SJSA1 (cell line): ENCODE results near the gene PROK1. TPM values are rescaled to one million over a fixed set of nuclear protein-coding genes. Genes with fewer than 3 reads are reported as not detected.
"Not testable (repeated sequence)": the region's sequence is repeated elsewhere in the genome, so short reads cannot be mapped to it uniquely, and the experiment has no call there.

Source experiments
- DNase-seq, 2 experiments: peaks; one replicate each; pipeline ENCODE4 v3.0.0-alpha.2; 2015 to 2020; ENCODE audit warnings: low spot score in 2 of 2, low read depth in 1 of 2
- H3K27ac ChIP-seq: fragments of 250-450 bp; sonication (Bioruptor Pico); 2 replicates; pipeline ENCODE4 v1.5.1; 2020; ENCODE audit warnings: mild to moderate bottlenecking, moderate library complexity
- H3K27me3 ChIP-seq: fragments of 250-450 bp; sonication (Bioruptor Pico); replicated peaks from 2 replicates; pipeline ENCODE4 v1.5.1; 2020; ENCODE audit warnings: mild to moderate bottlenecking, moderate library complexity
- H3K36me3 ChIP-seq: fragments of 250-450 bp; sonication (Bioruptor Pico); 2 replicates; pipeline ENCODE4 v1.5.1; 2020; ENCODE audit warnings: mild to moderate bottlenecking
- H3K4me1 ChIP-seq: fragments of 250-450 bp; sonication (Bioruptor Pico); replicated peaks from 2 replicates; pipeline ENCODE4 v1.6.1; 2021; ENCODE audit warnings: mild to moderate bottlenecking
- H3K4me3 ChIP-seq: fragments of 250-450 bp; sonication (Bioruptor Pico); 2 replicates; pipeline ENCODE4 v1.5.1; 2020; ENCODE audit warnings: mild to moderate bottlenecking
- H3K9me3 ChIP-seq: fragments of 250-450 bp; sonication (Bioruptor Pico); replicated peaks from 2 replicates; pipeline ENCODE4 v1.5.1; 2020; ENCODE audit warnings: mild to moderate bottlenecking
- total RNA-seq: library from RNA; depleted of rRNA; stranded (reverse); fragments of >200 nt; shearing (Covaris generic); gene quantifications from 2 replicates; pipeline ENCODE4 v1.2.3, GENCODE V29; 2014; rRNA removed

The PROK1 gene
- not detected in 2 replicates for total RNA-seq

- Histone ChIP-seq H3K27me3 (peaks cover 49% of the 10 kb centered on the region), H3K4me1 (no peaks in the 10 kb centered on the region)
These were observed at the start of gene PROK1 for GRCh38 chr1:110450929-110451328. TSS of gene PROK1 (plus strand) at chr1:110451149. CDS start at chr1:110451217, 68 bp downstream.

GRCh38 chr1:110403805-110404204 is 47.1 kb upstream of the PROK1 start:
- Histone ChIP-seq H3K27me3 (no peaks in the 10 kb centered on the region), H3K36me3 (peaks cover 70% of the 10 kb centered on the region), H3K9me3 (no peaks in the 10 kb centered on the region), H3K27ac (no peak overlapping the region), H3K4me1 (peaks cover 7% of the 10 kb centered on the region; the same call in 1 of the 2 replicates), H3K4me3 (no peak overlapping the region)
- no peak for DNase-seq

More at GRCh38 chr1:110450929-110451328, at the start of gene PROK1:
- DNase-seq: no peak
- Histone ChIP-seq H3K27ac (no peak within 1 kb of the TSS), H3K9me3 (no peaks in the 10 kb centered on the region), H3K36me3 (no peaks in the 10 kb centered on the region), H3K4me3 (no peak within 1 kb of the TSS)

GRCh38 chr1:110404401-110404800 is 46.5 kb upstream of the PROK1 start:
- peaks cover 69% of the 10 kb centered on the region for H3K36me3 ChIP-seq
- DNase-seq: no peak

GRCh38 chr1:110406407-110406806 is 44.5 kb upstream of the PROK1 start:
- DNase-seq, H3K27me3 ChIP-seq, H3K27ac ChIP-seq, H3K4me1 ChIP-seq, H3K9me3 ChIP-seq: not testable (repeated sequence)
- peak overlapping the region; percentile 76 for H3K4me3 ChIP-seq
- H3K36me3 ChIP-seq: peaks cover 50% of the 10 kb centered on the region

More at GRCh38 chr1:110404401-110404800, 46.5 kb upstream of the PROK1 start:
- no peak overlapping the region for H3K4me3 ChIP-seq
- no peaks in the 10 kb centered on the region for H3K9me3 ChIP-seq
- peaks cover 7% of the 10 kb centered on the region; the same call in 1 of the 2 replicates for H3K4me1 ChIP-seq
- no peaks in the 10 kb centered on the region for H3K27me3 ChIP-seq
- no peak overlapping the region for H3K27ac ChIP-seq

- Histone ChIP-seq H3K9me3 (no peaks in the 10 kb centered on the region), H3K36me3 (peaks cover 39% of the 10 kb centered on the region), H3K4me3 (peak within 1 kb of the TSS; percentile 76), H3K27ac (peak within 1 kb of the TSS; percentile 52), H3K4me1 (peaks cover 7% of the 10 kb centered on the region; the same call in 1 of the 2 replicates), H3K27me3 (no peaks in the 10 kb centered on the region)
- peak; percentile 83 to 91 for DNase-seq
These were observed 43.4 kb upstream of the PROK1 start, which contains the start of gene LAMTOR5 for GRCh38 chr1:110407260-110408210. TSS of gene LAMTOR5 (minus strand) at chr1:110407694. CDS start at chr1:110407620, 74 bp downstream.

- Histone ChIP-seq H3K27me3 (no peaks in the 10 kb centered on the region), H3K4me1 (peaks cover 7% of the 10 kb centered on the region; the same call in 1 of the 2 replicates), H3K36me3 (peaks cover 29% of the 10 kb centered on the region), H3K9me3 (no peaks in the 10 kb centered on the region), H3K4me3 (no peak overlapping the region), H3K27ac (no peak overlapping the region)
- no peak for DNase-seq
These were observed 42.5 kb upstream of the PROK1 start for GRCh38 chr1:110408488-110408887.

- Histone ChIP-seq H3K27ac (no peak overlapping the region), H3K9me3 (no peaks in the 10 kb centered on the region)
These were observed 41.6 kb upstream of the PROK1 start for GRCh38 chr1:110409316-110409715.

GRCh38 chr1:110411173-110411735 is 39.7 kb upstream of the PROK1 start:
- Histone ChIP-seq H3K27ac (no peak overlapping the region), H3K27me3 (no peaks in the 10 kb centered on the region; the same call in 1 of the 2 replicates), H3K36me3 (peaks cover 4% of the 10 kb centered on the region; the same call in 1 of the 2 replicates), H3K4me1 (peaks cover 4% of the 10 kb centered on the region; the same call in 1 of the 2 replicates), H3K4me3 (no peak overlapping the region), H3K9me3 (no peaks in the 10 kb centered on the region; the same call in 1 of the 2 replicates)
- DNase-seq: no peak

More at GRCh38 chr1:110409316-110409715, 41.6 kb upstream of the PROK1 start:
- H3K4me1 ChIP-seq: peaks cover 7% of the 10 kb centered on the region; the same call in 1 of the 2 replicates
- no peaks in the 10 kb centered on the region for H3K27me3 ChIP-seq
- peaks cover 21% of the 10 kb centered on the region for H3K36me3 ChIP-seq
- H3K4me3 ChIP-seq: no peak overlapping the region
- no peak for DNase-seq

GRCh38 chr1:110412576-110412975 is 38.4 kb upstream of the PROK1 start:
- H3K9me3 ChIP-seq: no peaks in the 10 kb centered on the region; the same call in 1 of the 2 replicates
- DNase-seq: peak; percentile 52 to 55

GRCh38 chr1:110413045-110413444 is 37.9 kb upstream of the PROK1 start:
- H3K27ac ChIP-seq, H3K9me3 ChIP-seq, H3K4me1 ChIP-seq, H3K36me3 ChIP-seq, DNase-seq, H3K4me3 ChIP-seq, H3K27me3 ChIP-seq: not testable (repeated sequence)

More at GRCh38 chr1:110412576-110412975, 38.4 kb upstream of the PROK1 start:
- no peaks in the 10 kb centered on the region; the same call in 1 of the 2 replicates for H3K27me3 ChIP-seq
- H3K27ac ChIP-seq: no peak overlapping the region
- H3K4me1 ChIP-seq: no peaks in the 10 kb centered on the region
- no peaks in the 10 kb centered on the region for H3K36me3 ChIP-seq
- no peak overlapping the region for H3K4me3 ChIP-seq

- no peaks in the 10 kb centered on the region for H3K36me3 ChIP-seq
- no peaks in the 10 kb centered on the region; the same call in 1 of the 2 replicates for H3K9me3 ChIP-seq
- no peak overlapping the region for H3K27ac ChIP-seq
- H3K4me1 ChIP-seq: no peaks in the 10 kb centered on the region
- DNase-seq: no peak
- no peak overlapping the region for H3K4me3 ChIP-seq
- H3K27me3 ChIP-seq: peaks cover 8% of the 10 kb centered on the region
These were observed 32.2 kb upstream of the PROK1 start for GRCh38 chr1:110418729-110419128.

- Histone ChIP-seq H3K9me3 (peaks cover 3% of the 10 kb centered on the region; the same call in 1 of the 2 replicates), H3K27me3 (peaks cover 14% of the 10 kb centered on the region), H3K27ac (no peak overlapping the region), H3K4me1 (no peaks in the 10 kb centered on the region), H3K4me3 (no peak overlapping the region), H3K36me3 (no peaks in the 10 kb centered on the region)
- no peak for DNase-seq
These were observed 30.8 kb upstream of the PROK1 start for GRCh38 chr1:110420023-110420662.
